ENCODE measurements around the gene PTPRCAP.

DNA sequence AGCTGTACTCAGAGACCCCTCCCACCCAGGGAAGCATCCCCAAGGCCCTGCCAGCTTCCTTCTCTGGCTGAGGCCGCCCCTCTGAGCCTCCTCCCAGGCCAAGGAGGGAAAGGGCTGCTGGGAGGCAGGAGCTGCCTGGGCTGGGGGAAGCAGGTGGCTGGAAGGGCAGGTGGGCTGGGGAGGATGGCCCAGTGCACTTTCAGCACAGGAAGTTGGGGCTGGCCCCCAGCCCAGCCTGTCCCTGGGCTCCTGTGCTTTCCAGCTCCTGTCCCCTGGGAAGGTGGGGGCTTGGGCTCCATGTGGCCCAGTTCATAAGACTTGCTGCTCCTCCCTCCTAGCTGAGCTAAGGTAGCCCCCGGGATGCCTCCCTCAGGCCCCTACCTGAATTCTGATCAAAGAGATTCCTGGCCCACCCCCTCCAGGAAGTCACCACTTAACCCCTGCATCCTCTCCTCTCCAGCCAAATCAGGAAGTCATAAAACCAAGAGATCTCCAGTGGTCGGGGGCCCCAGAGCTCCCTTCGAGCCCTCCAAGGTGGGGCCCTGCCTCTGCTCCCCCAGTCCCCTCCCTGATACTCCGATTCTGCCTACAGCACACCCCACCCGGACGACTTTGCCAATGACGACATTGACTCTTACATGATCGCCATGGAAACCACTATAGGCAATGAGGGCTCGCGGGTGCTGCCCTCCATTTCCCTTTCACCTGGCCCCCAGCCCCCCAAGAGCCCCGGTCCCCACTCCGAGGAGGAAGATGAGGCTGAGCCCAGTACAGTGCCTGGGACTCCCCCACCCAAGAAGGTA, 40.7 kb downstream of the PTPRCAP start:
- TF ChIP-seq, protein P1, sequence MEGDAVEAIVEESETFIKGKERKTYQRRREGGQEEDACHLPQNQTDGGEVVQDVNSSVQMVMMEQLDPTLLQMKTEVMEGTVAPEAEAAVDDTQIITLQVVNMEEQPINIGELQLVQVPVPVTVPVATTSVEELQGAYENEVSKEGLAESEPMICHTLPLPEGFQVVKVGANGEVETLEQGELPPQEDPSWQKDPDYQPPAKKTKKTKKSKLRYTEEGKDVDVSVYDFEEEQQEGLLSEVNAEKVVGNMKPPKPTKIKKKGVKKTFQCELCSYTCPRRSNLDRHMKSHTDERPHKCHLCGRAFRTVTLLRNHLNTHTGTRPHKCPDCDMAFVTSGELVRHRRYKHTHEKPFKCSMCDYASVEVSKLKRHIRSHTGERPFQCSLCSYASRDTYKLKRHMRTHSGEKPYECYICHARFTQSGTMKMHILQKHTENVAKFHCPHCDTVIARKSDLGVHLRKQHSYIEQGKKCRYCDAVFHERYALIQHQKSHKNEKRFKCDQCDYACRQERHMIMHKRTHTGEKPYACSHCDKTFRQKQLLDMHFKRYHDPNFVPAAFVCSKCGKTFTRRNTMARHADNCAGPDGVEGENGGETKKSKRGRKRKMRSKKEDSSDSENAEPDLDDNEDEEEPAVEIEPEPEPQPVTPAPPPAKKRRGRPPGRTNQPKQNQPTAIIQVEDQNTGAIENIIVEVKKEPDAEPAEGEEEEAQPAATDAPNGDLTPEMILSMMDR (conservative IDR thresholded peaks at IDR 0.05 in 1 of 2, IDR thresholded peaks at IDR 0.05 in 1 of 2; ENCODE audit: extremely low read depth in 1 of 2, insufficient read depth in 1 of 2, low read depth in 1 of 2, low read length in 2 of 2) = no peak
- no peak for TF ChIP-seq EZH2 (IDR thresholded peaks at IDR 0.05; ENCODE audit: borderline replicate concordance, low read length)

All from mammary epithelial cell (primary cell).